Stimulated activated CD8-positive, alpha-beta memory T cell treated with anti-CD3 and anti-CD28 coated beads, Interleukin-4, amount 100 ng/mL, for 24 hours (primary cell): ENCODE measurements around the gene NSD2.
"Not testable (repeated sequence)": the region's sequence is repeated elsewhere in the genome, so short reads cannot be mapped to it uniquely, and the experiment has no call there.

Experiments
- DNase-seq: peaks from one replicate; pipeline ENCODE4 v3.0.0-alpha.2; 2020; ENCODE audit warnings: low read depth

Gene NSD2

DNA sequence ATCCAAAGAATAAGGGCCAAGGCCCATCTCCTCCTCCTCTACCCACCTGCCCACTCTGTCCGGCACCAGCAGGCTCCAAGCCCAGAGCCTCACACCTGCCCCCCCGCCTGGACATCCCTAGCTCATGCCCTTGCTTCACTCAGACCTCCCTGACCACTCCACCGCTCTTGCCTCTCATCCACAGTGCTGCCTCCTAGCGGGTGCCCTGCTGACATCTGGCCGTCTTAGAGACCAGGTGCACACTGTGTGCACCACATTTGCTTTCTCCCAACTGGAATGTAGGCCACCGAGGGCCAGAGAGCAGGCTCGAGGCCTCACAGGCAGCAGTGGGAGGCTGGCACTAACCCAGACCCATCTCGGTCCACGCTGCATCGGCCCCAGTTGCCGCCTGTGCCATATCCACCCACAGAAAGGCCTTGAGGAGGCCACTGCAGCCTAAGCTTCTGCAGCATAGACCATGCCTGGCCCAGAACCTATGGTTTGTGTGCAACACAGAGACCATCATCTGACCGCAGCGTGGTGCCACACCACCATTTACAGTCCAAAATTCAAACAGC is 28.8 kb upstream of the NSD2 start:
- no peak for DNase-seq

DNA sequence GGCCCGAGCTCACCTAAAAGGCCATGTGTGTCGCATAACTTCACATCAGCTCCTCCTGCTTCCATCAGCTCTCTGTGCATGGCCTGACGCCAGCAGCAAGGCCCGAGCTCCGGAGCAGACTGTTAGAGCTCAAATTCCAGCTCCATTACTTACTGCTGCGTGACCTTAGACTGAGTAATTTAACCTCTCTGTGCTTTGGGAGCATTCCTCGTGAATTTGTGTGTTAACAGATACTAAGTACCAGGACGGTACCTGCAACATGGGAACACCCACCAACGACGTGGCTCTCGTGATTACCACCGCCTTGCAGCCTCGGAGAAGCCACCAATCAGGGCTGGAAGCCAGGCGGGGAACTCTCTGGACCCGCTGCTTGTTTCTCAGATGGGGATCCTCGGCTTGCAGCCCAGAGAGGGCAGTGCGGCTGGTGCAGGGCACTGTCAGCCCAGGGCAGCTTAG is 28.2 kb upstream of the NSD2 start:
- no peak for DNase-seq

DNA sequence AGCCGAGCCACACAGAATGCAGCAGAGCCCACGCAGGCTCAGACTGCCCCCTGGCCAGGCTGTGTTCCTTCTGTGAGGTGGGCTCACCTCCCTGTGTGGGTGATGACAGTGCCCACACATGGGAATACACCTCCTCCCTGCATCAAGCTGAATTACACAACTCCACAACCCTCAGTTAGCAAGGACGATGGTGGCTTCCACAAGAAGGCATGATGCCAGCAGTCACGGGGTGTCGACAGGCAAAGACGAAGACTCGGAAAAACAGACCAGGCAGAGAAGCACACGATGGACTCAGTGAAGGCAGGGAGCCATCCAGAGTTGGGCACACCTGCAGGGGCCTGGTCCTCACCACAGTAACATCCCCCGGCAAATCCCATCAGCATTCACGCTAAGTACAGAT is 27.3 kb upstream of the NSD2 start:
- no peak for DNase-seq

DNA sequence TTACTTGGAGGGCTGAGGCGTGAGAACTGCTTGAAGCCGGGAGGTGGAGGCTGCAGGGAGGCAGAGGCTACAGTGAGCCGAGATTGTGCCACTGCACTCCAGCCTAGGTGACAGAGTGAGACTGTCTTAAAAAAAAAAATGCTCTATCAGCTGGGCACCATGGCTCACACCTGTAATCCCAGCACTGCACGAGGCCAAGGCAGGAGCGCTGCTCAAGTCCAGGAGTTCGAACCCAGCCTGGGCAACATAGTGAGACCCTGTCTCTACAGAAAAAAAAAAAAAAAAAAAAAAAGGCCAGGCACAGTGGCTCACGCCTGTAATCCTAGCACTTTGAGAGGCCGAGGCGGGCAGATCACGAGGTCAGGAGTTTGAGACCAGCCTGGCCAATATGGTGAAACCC is 26.6 kb upstream of the NSD2 start:
- DNase-seq, result not testable (repeated sequence)

DNA sequence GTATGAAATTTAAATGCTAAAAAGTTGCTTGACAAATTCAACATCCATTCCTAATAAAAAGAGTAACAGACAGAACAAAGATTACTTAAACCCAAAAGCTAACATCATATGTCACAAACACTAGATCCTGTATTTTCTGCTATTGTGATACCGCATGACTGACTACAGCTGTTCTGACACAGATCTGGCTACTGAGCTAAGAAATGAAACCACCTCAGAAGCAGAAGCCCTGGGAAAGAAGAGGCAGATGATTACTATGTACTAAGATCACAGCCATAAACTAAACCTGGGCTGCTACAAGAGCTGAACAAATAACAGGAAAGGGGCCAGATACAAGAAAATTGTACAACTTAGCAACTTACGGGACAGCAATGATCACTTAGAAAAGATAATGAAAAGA is 24.6 kb upstream of the NSD2 start:
- DNase-seq, result no peak

DNA sequence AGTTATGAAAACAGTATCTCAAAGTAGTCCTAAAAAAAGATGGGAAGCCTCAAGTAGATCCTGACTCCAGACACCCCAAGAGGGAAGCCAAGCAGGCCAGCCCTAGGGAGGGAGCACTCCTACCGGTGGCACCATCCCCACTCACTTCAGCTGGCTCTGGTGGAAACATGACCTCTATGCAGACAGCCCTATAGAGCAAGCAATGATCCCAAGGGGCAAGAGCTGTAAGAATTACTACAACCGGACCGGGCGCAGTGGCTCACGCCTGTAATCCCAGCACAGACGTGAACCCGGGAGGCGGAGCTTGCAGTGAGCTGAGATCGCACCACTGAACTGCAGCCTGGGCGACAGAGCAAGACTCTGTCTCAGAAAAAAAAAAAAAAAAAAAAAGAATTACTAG is 20.9 kb upstream of the NSD2 start:
- no peak for DNase-seq

DNA sequence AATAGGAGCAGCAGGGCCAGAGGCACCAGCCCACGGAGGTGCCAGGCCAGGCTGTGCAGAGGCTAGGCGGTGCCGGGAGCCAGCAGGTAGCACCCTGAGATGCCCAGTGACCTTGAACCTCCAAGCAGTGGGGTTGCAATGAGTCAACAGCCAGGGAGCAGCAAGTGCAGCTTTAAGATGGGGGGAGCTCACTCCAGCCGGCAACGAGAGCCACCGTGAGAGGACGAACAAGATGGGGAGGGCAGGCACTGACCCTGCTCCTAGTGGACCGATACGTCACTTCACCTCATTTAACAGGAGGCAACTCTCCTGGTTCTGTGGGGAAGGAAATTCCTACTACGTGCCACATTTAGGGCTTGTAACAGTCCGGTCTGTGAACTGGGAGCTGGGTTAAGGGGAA is 20.0 kb upstream of the NSD2 start:
- no peak for DNase-seq

DNA sequence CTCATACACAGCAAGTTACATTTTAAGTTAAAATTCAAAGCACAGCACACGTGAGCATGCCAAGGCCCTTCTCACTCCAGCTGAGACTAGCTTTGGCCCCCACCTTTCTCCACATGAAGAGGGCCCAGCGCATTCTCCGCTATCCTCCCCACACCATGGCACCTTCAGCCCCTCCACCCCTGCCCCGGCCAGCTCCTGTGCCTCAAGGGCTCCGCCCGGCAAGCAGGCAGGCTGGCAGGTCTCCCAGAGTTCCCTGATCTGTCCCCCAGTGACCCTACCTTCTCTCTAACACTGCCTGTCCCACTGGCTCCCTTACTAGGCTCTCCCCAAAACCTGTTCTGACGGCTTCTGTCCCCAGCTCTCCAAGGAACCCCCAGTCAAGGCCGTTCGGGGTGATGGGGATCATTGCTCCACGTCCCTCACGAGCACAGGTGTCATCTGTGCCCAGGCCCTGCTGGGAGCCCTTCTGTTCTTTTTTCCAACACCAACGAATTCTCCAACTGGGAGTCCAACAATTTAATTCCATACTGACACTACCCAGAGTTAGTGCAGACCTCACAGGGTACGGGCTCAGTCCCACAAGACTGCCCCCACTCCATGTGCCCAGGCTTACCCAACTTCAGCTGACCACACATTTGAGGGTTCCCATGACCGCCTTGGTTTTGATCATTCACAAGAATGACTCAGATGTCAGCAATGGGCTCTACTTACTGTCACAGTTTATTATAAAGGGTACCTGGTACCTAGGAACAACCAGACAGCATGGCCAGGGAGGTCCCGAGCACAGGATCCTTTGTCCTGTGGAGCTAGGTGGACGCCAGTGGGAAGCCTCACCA is 19.4 kb upstream of the NSD2 start:
- no peak for DNase-seq

DNA sequence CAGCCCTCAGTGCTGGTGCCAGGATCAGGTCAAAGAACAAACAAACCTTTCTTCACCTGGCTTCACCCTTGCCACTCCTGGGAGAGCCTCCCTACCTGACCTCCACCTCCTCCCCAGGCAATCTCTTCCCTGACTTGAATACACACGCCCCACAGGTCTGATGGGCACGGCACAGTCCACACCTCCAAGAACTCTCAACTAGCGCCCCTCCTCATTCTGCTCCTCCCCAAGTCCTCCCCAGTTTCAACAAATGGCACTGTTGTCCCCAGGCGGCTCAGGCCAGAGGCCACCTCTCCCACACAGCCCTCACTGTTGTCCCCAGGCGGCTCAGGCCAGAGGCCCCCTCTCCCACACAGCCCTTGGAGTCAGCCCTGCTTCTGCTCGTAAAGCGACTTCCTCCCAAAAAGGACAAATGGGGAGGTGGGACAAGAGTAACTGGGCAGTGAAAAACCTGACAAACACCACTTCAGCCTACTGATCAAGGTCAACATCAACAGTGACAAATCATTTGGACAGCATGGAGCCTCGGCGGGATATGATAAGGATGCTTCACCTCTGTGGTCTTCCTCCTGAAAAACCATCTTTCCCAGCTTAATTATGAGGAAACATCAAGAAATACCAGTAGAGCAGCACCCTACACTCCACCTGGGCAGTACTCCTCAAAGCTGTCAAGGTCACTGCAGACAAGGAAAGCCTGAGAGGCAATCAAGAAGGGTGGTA is 18.1 kb upstream of the NSD2 start:
- DNase-seq, result no peak

DNA sequence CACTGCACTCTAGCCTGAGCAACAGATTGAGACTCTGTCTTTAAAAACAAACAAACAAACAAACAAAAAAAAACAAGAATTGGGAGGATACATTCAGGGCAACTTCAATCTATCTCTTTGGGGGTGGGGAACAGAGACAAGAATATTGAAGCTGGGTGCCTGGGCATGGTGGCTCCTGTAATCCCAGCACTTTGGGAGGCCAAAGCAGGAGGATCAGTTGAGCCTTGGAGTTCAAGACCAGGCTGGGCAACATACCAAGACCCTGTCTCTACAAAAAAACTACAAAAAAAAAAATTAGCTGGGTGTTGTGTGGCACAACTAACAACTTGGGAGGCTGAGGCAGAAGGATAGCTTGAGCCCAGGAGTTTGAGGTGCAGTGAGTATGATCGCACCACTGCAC is 16.4 kb upstream of the NSD2 start:
- DNase-seq, result no peak

DNA sequence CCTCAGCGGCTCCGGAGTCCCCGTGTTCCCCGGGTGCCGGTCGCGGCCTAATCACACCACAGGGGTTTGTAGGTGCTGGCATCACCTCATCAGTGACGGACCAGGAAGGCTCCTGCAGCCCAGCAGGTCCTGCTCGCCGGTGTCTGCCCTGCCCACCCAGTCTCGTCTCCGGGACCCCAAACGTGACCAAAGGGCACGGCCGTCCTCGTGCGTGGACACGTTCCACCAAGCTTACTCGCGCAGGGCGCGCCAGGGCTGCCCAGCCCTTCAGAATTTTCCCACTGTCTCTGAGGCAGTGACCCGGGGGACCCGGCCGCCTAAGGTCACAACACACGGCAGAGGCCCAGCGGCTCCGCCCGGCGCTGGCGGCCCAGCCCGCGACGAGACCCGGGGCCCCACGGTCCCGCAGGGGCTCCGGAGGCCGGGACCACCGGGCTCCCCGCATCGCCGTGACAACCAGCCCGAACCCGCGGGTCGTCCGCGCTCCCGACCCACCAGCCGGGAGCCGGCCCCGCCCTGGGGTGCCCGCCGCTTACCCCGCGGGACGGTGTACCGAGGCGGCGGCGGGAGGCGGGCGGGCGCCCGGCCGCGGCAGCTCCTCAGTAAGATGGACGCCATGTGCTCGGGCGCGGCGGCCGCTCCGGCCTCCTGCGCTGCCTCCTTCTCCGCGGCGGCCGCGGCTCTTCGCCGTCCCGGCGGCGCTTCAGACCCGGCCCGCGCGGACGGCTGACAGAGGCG is 15.7 kb upstream of the NSD2 start:
- DNase-seq, result no peak

DNA sequence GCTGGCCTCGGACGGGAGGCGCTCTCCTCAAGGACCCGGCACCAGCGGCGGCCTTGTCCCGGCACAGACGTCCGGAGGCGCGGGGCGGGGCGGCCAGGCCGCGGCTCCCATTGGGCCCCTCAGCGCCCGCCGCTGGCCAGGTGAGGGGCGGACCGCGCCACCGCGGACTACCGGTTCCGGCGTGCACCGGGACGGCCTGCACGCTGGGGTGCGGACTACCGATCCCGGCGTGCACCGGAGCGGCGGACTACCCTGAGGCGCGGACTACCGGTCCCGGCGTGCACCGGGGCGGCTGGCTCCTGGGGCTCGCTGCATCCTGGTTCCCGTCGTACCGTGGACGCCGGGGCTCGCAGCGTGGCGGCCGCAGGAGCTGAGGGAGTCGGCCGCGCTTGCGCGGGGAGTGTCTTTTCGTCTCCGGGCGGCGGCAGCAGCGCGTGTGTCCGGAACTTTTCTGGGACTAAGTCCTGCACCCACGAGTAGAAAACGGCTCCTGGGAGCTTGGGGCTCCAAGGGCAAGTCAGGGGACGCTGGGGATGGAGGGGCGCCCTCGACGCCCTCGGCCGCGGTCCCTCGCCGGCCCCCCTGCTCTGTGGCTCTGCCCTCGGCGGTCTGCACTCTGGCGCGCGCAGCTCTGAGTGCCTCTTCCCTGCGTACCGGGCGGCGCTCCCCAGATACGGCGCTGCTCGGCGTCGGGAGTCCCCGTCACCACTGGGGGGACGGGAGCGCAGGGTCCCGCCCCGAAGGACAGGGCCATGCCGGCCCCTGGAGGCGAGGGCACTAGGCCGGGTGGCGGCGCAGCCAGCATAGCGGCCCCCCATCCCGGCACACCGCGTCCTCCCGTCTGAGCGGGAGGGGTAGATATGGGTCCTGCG is 14.9 kb upstream of the NSD2 start, which contains the start of gene LETM1:
Gene LETM1, minus strand, starts transcription at position 86 of the 872 bp plus-strand sequence. CDS start 206 bp downstream, outside the sequence.
- DNase-seq, result peak; percentile 90

DNA sequence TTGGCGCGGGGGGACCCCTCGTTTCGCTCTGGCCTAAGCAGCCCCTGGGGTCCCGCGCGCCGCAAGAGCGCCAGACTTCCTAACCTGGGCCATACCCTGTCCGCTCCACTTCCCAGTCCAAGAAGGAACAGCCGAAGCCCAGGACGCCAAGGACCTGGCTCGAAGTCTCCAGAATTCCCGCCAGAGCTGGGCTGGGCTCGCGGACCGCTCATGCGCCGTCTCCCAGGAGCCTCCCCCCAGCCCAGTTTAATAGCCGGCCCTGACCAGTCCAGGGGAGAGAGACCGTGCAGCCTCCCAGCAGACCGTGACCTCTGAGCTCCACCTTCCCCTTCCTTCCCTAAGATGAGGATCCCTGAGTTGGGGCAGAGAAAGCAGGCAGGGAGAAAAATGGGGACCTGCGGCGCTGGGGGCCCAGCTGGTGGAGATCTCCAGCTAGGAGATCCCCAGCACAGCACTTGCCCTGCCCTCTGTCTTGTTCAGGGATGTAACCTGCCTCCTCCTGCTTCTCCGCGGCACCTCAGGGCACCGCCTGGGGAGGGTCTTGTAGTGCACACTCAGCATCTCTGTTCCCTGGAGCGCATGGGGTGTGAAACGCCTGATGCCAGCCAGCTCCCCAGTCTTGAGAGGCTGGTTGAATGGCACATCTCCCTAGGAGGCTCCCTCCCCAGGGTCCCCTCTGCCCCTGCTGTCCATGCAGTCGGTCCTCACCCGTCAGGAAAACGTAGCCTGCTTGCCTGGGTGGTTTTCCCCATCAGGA is 14.1 kb upstream of the NSD2 start:
- no peak for DNase-seq

DNA sequence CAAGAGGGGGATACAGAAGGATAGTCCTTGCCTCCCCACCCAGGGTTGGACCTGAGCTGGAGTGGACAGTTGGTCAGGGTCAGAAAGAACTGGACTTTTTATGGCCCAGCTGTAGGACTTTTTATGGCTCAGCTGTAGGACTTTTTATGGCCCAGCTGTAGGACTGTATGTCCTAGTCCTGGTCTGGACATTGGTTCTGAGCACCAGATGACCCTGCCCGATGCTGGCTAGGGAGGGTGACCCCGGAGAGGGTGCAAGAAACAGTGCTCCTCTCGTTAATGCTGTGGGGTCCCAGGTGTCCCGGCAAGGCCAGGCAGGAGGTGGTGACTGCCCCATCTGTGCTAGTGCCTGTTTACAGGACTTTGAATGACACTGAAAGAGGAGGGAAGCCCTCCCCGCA is 13.3 kb upstream of the NSD2 start:
- no peak for DNase-seq

DNA sequence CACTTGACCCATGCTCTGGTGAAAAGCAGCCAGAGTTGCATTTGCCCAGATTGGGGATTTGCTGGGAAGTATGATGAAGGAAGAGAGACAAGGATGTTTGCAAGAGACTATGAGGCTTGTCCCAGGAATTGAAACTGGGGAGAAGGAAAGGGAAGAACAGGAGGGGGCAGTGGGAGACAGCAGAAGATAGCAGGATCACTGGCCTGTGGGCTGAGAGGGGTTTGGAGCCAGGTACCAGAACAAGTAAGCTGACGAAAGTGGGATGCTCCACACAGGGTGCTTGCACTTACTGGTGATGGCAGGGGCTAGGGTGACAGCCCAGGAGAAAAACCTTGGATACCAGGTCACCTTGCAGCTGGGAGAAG is 11.8 kb upstream of the NSD2 start:
- no peak for DNase-seq

DNA sequence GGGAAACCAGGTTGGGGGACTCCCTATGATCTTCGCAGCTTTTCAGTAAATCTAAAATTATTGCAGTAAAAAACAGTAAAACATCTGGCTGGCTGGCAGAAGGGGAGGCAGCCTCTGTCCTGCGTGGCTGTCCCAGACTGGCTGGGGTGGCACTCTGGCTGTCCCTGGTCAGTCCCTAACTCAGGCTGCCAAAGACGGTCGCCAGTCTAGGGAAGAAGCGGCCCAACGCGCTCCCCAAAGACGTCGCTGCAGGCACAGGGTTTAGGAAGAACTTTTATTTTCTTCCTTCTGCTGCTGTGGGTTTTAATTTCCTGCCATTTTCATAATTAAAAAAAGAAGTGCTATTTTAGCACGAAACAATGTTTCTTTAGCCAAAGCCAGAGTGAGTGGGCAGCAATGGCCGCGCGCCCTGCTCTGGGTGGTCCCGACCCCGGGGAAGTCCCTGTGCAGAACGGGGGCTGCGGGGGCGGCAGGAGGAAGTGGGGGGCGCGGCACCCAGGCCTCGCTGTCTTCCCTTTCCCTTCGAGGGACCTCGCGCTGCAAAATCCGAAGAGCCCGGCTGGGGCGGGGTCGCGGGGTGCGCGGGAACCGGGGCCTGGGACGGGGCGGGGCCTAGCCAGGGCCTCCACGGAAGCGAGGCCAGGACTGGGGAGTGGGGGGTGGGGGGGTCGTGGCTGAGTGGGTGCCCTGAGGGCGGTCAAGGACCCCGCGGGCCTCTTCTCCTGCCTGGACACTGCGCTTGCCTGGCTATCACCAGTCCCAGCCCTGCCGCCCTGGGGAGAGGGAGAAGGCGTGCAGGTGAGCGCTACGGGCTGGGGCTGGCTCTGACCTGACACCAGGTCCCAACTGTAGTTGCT is 8.9 kb upstream of the NSD2 start:
- DNase-seq, result no peak

DNA sequence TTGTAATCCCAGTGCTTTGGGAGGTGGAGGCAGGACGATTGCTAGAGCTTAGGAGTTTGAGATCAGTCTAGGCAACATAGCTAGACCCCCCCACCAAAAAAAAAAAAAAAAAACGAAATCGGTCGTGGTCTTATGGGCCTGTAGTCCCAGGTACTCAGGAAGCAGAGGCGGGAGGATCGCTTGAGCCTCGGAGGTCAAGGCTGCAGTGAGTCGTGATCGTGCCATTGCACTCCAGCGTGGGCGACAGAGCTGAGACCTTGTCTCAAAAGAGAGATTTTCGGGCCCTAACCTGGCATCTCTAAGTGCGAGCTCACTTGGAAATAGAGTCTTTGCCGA is 8.3 kb upstream of the NSD2 start:
- no peak for DNase-seq

DNA sequence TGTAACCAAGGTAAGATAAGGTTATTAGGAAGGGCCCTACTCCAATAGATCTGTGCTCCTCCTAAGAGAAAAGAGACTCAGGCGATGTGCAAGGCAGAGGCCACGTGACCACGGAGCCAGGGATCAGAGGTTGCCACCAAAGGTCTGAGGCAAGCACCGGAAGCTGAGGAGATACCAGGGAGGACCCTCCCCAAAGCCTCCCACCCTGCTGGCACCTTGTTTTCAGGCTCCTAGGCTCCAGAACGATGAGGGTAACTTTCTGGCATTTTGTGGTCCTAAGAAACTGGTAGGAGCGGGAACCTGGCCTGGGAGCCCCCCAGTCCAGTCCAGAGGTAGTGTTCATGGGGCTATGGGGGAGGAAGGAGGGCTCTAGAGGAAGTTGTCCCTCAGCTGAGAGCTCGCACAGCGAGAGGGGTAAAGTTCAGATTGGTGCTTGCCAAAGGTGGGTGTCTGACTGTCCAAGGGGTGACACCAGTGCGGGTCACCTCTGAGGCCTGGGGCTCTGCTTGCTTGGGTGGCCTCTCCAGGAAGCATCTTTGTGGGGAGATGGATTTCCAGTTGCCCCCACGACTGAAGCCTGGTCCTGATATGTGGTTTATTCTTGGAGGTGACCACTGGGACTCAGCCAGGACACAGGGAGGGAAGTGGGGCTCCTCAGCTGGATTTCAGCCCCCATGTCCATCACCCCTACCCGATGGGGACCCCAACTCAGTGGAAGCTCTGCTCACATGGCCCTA is 7.7 kb upstream of the NSD2 start:
- no peak for DNase-seq
